HEK293 (cell line): Measurements from ENCODE around the gene ARHGAP27.
A peak's percentile ranks its signal among the peaks of the same experiment; 100 is the strongest.

Source experiments
- CTCF ChIA-PET: fragments of 350-600 bp; formaldehyde crosslinking; extraction: SDS; loops from one replicate; lab custom pipeline; 2021; ENCODE audit warnings: antibody characterized with exemption; lab: Yijun Ruan, JAX
- POLR2A ChIA-PET: fragments of 300-600 bp; formaldehyde crosslinking; extraction: SDS; loops from one replicate; lab custom pipeline; 2020; ENCODE audit warnings: antibody characterized with exemption, inconsistent platforms; lab: Yijun Ruan, JAX
- H3K27ac ChIP-seq: fragments of 200-500 bp; sonication (Bioruptor generic); 2 replicates; pipeline ENCODE4 v1.5.1; 2014; ENCODE audit warnings: low read depth, low read length, control low read depth, inconsistent platforms; ENCODE audit errors: extremely low read depth
- H3K36me3 ChIP-seq, 2 experiments: fragments of 200-500 bp in 1 of 2; sonication (Bioruptor generic) in 1 of 2; 1 replicate in 1 of 2; 2 replicates in 1 of 2; pipeline ENCODE4 v1.5.1; 2014 to 2017; ENCODE audit warnings: inconsistent platforms in 2 of 2, low read length in 2 of 2; ENCODE audit not compliant: control insufficient read depth in 2 of 2, insufficient read depth in 1 of 2
- H3K4me1 ChIP-seq: fragments of 200-500 bp; sonication (Bioruptor generic); 2 replicates; pipeline ENCODE4 v1.5.1; 2014; ENCODE audit warnings: mild to moderate bottlenecking, low read length, inconsistent platforms; ENCODE audit not compliant: control insufficient read depth, insufficient read depth
- H3K4me3 ChIP-seq: 2 replicates; pipeline ENCODE4 v1.5.1; 2011; ENCODE audit warnings: low read depth, mild to moderate bottlenecking, control low read depth, low read length, moderate library complexity
- H3K9me3 ChIP-seq: fragments of 200-500 bp; sonication (Bioruptor generic); 2 replicates; pipeline ENCODE4 v1.5.1; 2014; ENCODE audit warnings: low read depth, low read length, inconsistent platforms; ENCODE audit not compliant: control insufficient read depth, insufficient read depth
- ATF2 ChIP-seq: fragments of 450-650 bp; formaldehyde crosslinking; IDR thresholded peaks from 2 replicates; pipeline ENCODE4 v1.5.1; 2016; ENCODE audit warnings: missing biosample characterization, missing genetic modification characterization, low read depth
- ELK4 ChIP-seq: IDR thresholded peaks from 2 replicates; pipeline ENCODE4 v1.6.1; 2011; ENCODE audit warnings: mild to moderate bottlenecking, low read depth, low read length, borderline replicate concordance
- HOXC10 ChIP-seq: sonication (generic); formaldehyde crosslinking; IDR thresholded peaks from 2 replicates; pipeline ENCODE4 v1.8.1; 2023; ENCODE audit warnings: mild to moderate bottlenecking, missing genetic modification reagents
- OSR2 ChIP-seq: fragments of 450-650 bp; formaldehyde crosslinking; IDR thresholded peaks from 2 replicates; pipeline ENCODE4 v1.5.1; 2016; ENCODE audit warnings: missing biosample characterization, missing genetic modification characterization
- SALL2 ChIP-seq: fragments of 450-650 bp; formaldehyde crosslinking; IDR thresholded peaks from 2 replicates; pipeline ENCODE4 v1.5.0; 2017; ENCODE audit warnings: missing biosample characterization, mild to moderate bottlenecking, missing genetic modification characterization, borderline replicate concordance
- SP7 ChIP-seq: fragments of 450-650 bp; formaldehyde crosslinking; IDR thresholded peaks from 2 replicates; pipeline ENCODE4 v1.5.1; 2016; ENCODE audit warnings: missing biosample characterization, missing genetic modification characterization
- WT1 ChIP-seq: fragments of 450-650 bp; formaldehyde crosslinking; IDR thresholded peaks from 2 replicates; pipeline ENCODE4 v1.5.1; 2016; ENCODE audit warnings: missing biosample characterization, missing genetic modification characterization
- ZBTB6 ChIP-seq: fragments of 450-650 bp; formaldehyde crosslinking; IDR thresholded peaks from 2 replicates; pipeline ENCODE4 v1.5.1; 2017; ENCODE audit warnings: missing biosample characterization, missing genetic modification characterization
- ZBTB7A ChIP-seq: fragments of 450-650 bp; formaldehyde crosslinking; IDR thresholded peaks from 2 replicates; pipeline ENCODE4 v1.5.1; 2016; ENCODE audit warnings: low read depth, missing biosample characterization, missing genetic modification characterization
- ZNF174 ChIP-seq: fragments of 450-650 bp; formaldehyde crosslinking; IDR thresholded peaks from 2 replicates; pipeline ENCODE4 v1.5.0; 2017; ENCODE audit warnings: missing biosample characterization, mild to moderate bottlenecking, missing genetic modification characterization
- ZNF341 ChIP-seq: fragments of 450-650 bp; formaldehyde crosslinking; IDR thresholded peaks from 2 replicates; pipeline ENCODE4; 2016; ENCODE audit warnings: low read depth, missing biosample characterization, missing genetic modification characterization
- ZNF394 ChIP-seq: fragments of 450-650 bp; formaldehyde crosslinking; IDR thresholded peaks from 2 replicates; pipeline ENCODE4 v1.5.1; 2016; ENCODE audit warnings: missing biosample characterization, missing genetic modification characterization, mild to moderate bottlenecking, moderate library complexity, borderline replicate concordance
- ZNF518A ChIP-seq: fragments of 450-650 bp; formaldehyde crosslinking; conservative IDR thresholded peaks from 2 replicates; pipeline ENCODE4 v1.5.1; 2016; ENCODE audit warnings: low read depth, missing biosample characterization, missing genetic modification characterization
- ZNF621 ChIP-seq: fragments of 450-650 bp; formaldehyde crosslinking; IDR thresholded peaks from 2 replicates; pipeline ENCODE4 v1.5.1; 2017; ENCODE audit warnings: missing biosample characterization, missing genetic modification characterization
- ZNF645 ChIP-seq: fragments of 450-650 bp; formaldehyde crosslinking; IDR thresholded peaks from 2 replicates; pipeline ENCODE4; 2016; ENCODE audit warnings: missing biosample characterization, missing genetic modification characterization
- ZNF660 ChIP-seq: fragments of 450-650 bp; IDR thresholded peaks from 2 replicates; pipeline ENCODE4 v1.5.1; 2018; ENCODE audit warnings: missing biosample characterization, mild to moderate bottlenecking, missing genetic modification characterization
- ZNF670 ChIP-seq: fragments of 450-650 bp; formaldehyde crosslinking; IDR thresholded peaks from 2 replicates; pipeline ENCODE4 v1.5.1; 2016; ENCODE audit warnings: missing biosample characterization, missing genetic modification characterization, low read depth
- ZNF76 ChIP-seq: fragments of 450-650 bp; formaldehyde crosslinking; IDR thresholded peaks from 2 replicates; pipeline ENCODE4; 2016; ENCODE audit warnings: low read depth, missing biosample characterization, missing genetic modification characterization, borderline replicate concordance
- ZNF830 ChIP-seq: fragments of 450-650 bp; IDR thresholded peaks from 2 replicates; pipeline ENCODE4 v1.5.0; 2018; ENCODE audit warnings: missing biosample characterization, missing genetic modification characterization, low read depth, mild to moderate bottlenecking, moderate library complexity

ARHGAP27 gene

GRCh38 chr17:45364531-45365390 lies 67.9 kb downstream of the ARHGAP27 start:
- ChIA-PET POLR2A (interaction anchor here (1.6 kb wide), 1 partner anchor 47 kb away, joined by 4 read pairs; the partner anchor contains the start of gene MAP3K14), CTCF (interaction anchor here (0.5 to 1.3 kb wide), 4 partner anchors 20 to 87 kb away, joined by 3 to 5 read pairs (median 4); no protein-coding TSS in a partner anchor)
- peak; percentile 71 for TF ChIP-seq ZNF341 (tag by site-specific recombination)
- no peak for TF ChIP-seq SP7 (tag by site-specific recombination)
- Histone ChIP-seq H3K4me3 (no peak overlapping the region), H3K27ac (no peak overlapping the region), H3K36me3 (no peaks in the 10 kb centered on the region), H3K9me3 (no peaks in the 10 kb centered on the region), H3K4me1 (no peaks in the 10 kb centered on the region)

GRCh38 chr17:45363498-45363897 lies 69.2 kb downstream of the ARHGAP27 start:
- Histone ChIP-seq H3K9me3 (no peaks in the 10 kb centered on the region), H3K36me3 (no peaks in the 10 kb centered on the region), H3K4me1 (no peaks in the 10 kb centered on the region), H3K27ac (no peak overlapping the region), H3K4me3 (no peak overlapping the region)
- POLR2A ChIA-PET = no interaction called here
- TF ChIP-seq SALL2 (tag by site-specific recombination) (no peak), ZBTB7A (tag by site-specific recombination) (no peak), ZNF830 (tag by site-specific recombination) (no peak), ZNF518A (no peak), ZNF394 (tag by site-specific recombination) (no peak), ZBTB6 (no peak), ATF2 (tag by site-specific recombination) (no peak), ZNF660 (tag by site-specific recombination) (no peak), ZNF174 (tag by site-specific recombination) (no peak), ZNF76 (tag by site-specific recombination) (no peak), HOXC10 (CRISPR knock-in tag) (no peak), ELK4 (no peak), ZNF645 (no peak), ZNF621 (tag by site-specific recombination) (no peak), WT1 (no peak), ZNF670 (tag by site-specific recombination) (no peak), OSR2 (tag by site-specific recombination) (no peak)
- CTCF ChIA-PET = interaction anchor here (1.0 to 2.0 kb wide), 2 partner anchors 61 to 85 kb away, joined by 4 to 7 read pairs; no protein-coding TSS in a partner anchor
